IPS DF 4.7 (cell line): Measurements from ENCODE around the gene TMEM132C.
A peak's percentile ranks its signal among the peaks of the same experiment; 100 is the strongest.
"Not testable (repeated sequence)": the region's sequence is repeated elsewhere in the genome, so short reads cannot be mapped to it uniquely, and the experiment has no call there.

Experiments used
- DNase-seq: peaks from one replicate; pipeline ENCODE4 v3.0.0-alpha.2; 2013; ENCODE audit warnings: low spot score; ENCODE audit errors: extremely low read depth

The TMEM132C gene

GRCh38 chr12:128474916-128475315 is 207.9 kb downstream of the TMEM132C start:
- DNase-seq = no peak

- DNase-seq = no peak
These were observed 209.3 kb downstream of the TMEM132C start for GRCh38 chr12:128476266-128476665.

- DNase-seq = no peak
These were observed 216.7 kb downstream of the TMEM132C start for GRCh38 chr12:128483526-128484255.

- not testable (repeated sequence) for DNase-seq
These were observed 230.4 kb downstream of the TMEM132C start for GRCh38 chr12:128497376-128497775.

- DNase-seq = no peak
These were observed 240.5 kb downstream of the TMEM132C start for GRCh38 chr12:128507470-128507869.

GRCh38 chr12:128509170-128509569 is 242.2 kb downstream of the TMEM132C start:
- DNase-seq = no peak

GRCh38 chr12:128510511-128510910 is 243.5 kb downstream of the TMEM132C start:
- no peak for DNase-seq

GRCh38 chr12:128513331-128513730 is 246.4 kb downstream of the TMEM132C start:
- DNase-seq = no peak

- DNase-seq = no peak
These were observed 246.9 kb downstream of the TMEM132C start for GRCh38 chr12:128513831-128514230.

GRCh38 chr12:128518644-128519043 is 251.7 kb downstream of the TMEM132C start:
- DNase-seq = no peak

GRCh38 chr12:128519426-128519825 is 252.5 kb downstream of the TMEM132C start:
- no peak for DNase-seq

- DNase-seq = no peak
These were observed 255.0 kb downstream of the TMEM132C start for GRCh38 chr12:128521981-128522380.

- DNase-seq = no peak
These were observed 257.5 kb downstream of the TMEM132C start for GRCh38 chr12:128524439-128524838.

- DNase-seq = peak; percentile 7
These were observed 264.2 kb downstream of the TMEM132C start for GRCh38 chr12:128531170-128531569.

GRCh38 chr12:128534906-128535305 is 267.9 kb downstream of the TMEM132C start:
- DNase-seq = no peak

- DNase-seq = no peak
These were observed 269.8 kb downstream of the TMEM132C start for GRCh38 chr12:128536810-128537209.

- DNase-seq = no peak
These were observed 270.7 kb downstream of the TMEM132C start for GRCh38 chr12:128537668-128538067.

- no peak for DNase-seq
These were observed 275.9 kb downstream of the TMEM132C start for GRCh38 chr12:128542844-128543243.

- DNase-seq = no peak
These were observed 276.5 kb downstream of the TMEM132C start for GRCh38 chr12:128543460-128543859.

GRCh38 chr12:128543971-128544370 is 277.0 kb downstream of the TMEM132C start:
- no peak for DNase-seq

GRCh38 chr12:128548949-128549348 is 282.0 kb downstream of the TMEM132C start:
- no peak for DNase-seq

GRCh38 chr12:128549601-128550218 is 282.7 kb downstream of the TMEM132C start:
- no peak for DNase-seq

GRCh38 chr12:128551266-128551665 is 284.3 kb downstream of the TMEM132C start:
- DNase-seq = no peak
